Measurements from ENCODE around the gene FOXF1.

- no peak for TF ChIP-seq CTCF (IDR thresholded peaks at IDR 0.05)
- no peak for TF ChIP-seq POLR2AphosphoS5 (IDR thresholded peaks at IDR 0.05; ENCODE audit: low read depth, low read length)
- no peak for TF ChIP-seq SIN3A (IDR thresholded peaks at IDR 0.05; ENCODE audit: borderline replicate concordance, insufficient read depth, low read depth, low read length)
These were observed 29.9 kb upstream of the FOXF1 start for GRCh38 chr16:86480444-86480843.

Measured in Panc1 (cell line).